Astrocyte (in vitro differentiated cells and primary cell): ENCODE data around the gene GPRIN1.

Experiments used
- EZH2 ChIP-seq: IDR thresholded peaks from 2 replicates; pipeline ENCODE4 v1.6.1; 2012; ENCODE audit warnings: mild to moderate bottlenecking, low read length, inconsistent platforms; ENCODE audit not compliant: insufficient read depth
- TF ChIP-seq, protein P1 (sequence below): IDR thresholded peaks from 2 replicates; pipeline ENCODE4 v1.5.1; 2011; ENCODE audit warnings: low read depth, mild to moderate bottlenecking, inconsistent platforms, low read length, moderate library complexity; ENCODE audit not compliant: insufficient read depth

DNA sequence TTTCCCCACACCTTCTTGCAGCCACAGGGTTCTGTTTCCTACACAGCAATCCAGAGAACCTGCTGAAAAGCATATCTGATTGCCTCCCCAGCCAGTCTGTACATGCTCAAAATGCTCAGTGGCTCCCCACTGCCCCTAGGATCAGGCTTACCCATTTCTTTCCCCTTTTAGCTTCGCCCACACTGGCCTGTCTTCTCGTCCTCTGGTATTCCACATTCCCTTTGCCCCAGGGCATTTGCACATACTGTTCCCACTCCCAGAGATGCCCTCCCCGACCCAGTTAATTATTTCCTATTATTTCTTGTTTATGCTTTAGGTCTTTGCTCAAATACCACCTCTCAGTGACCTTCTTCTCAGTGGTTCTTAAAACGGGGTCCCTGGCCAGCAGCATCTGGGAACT lies 30.7 kb upstream of the GPRIN1 start:
- no peak for TF ChIP-seq EZH2
- TF ChIP-seq, protein P1, sequence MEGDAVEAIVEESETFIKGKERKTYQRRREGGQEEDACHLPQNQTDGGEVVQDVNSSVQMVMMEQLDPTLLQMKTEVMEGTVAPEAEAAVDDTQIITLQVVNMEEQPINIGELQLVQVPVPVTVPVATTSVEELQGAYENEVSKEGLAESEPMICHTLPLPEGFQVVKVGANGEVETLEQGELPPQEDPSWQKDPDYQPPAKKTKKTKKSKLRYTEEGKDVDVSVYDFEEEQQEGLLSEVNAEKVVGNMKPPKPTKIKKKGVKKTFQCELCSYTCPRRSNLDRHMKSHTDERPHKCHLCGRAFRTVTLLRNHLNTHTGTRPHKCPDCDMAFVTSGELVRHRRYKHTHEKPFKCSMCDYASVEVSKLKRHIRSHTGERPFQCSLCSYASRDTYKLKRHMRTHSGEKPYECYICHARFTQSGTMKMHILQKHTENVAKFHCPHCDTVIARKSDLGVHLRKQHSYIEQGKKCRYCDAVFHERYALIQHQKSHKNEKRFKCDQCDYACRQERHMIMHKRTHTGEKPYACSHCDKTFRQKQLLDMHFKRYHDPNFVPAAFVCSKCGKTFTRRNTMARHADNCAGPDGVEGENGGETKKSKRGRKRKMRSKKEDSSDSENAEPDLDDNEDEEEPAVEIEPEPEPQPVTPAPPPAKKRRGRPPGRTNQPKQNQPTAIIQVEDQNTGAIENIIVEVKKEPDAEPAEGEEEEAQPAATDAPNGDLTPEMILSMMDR, result no peak
